SU-DHL-6 (cell line): ENCODE data around the gene FMNL3.

ENCODE experiments used
- H2AFZ ChIP-seq: fragments of 200-600 bp; sonication (generic); 2 replicates; pipeline ENCODE4 v1.6.1; 2014; ENCODE audit warnings: low read depth, mild to moderate bottlenecking, moderate library complexity, mixed read lengths, antibody characterized with exemption, low read length; ENCODE audit not compliant: severe bottlenecking
- H3F3A ChIP-seq: fragments of 200-600 bp; shearing (Covaris generic); 2 replicates; pipeline ENCODE4 v1.6.0; 2016; ENCODE audit warnings: antibody characterized with exemption, mild to moderate bottlenecking; ENCODE audit not compliant: insufficient read depth
- H3K27ac ChIP-seq: fragments of 200-600 bp; sonication (generic); 2 replicates; pipeline ENCODE4 v1.5.1; 2016; ENCODE audit warnings: low read depth, mild to moderate bottlenecking, low read length, moderate library complexity, mixed read lengths
- H3K27me3 ChIP-seq: fragments of 200-600 bp; sonication (generic), shearing (Covaris generic); 2 replicates; pipeline ENCODE4 v1.6.0; 2014; ENCODE audit warnings: mild to moderate bottlenecking, low read length
- H3K36me3 ChIP-seq: fragments of 200-600 bp; sonication (generic); 2 replicates; pipeline ENCODE4 v1.6.1; 2014; ENCODE audit warnings: mild to moderate bottlenecking, low read length, mixed read lengths
- H3K4me2 ChIP-seq: fragments of 300-600, 200-600 bp; shearing (Covaris generic), sonication (generic); 2 replicates; pipeline ENCODE4 v1.6.0; 2014; ENCODE audit warnings: low read length, low read depth, mild to moderate bottlenecking; ENCODE audit not compliant: poor library complexity, severe bottlenecking
- H3K4me3 ChIP-seq: fragments of 200-600 bp; sonication (generic); 2 replicates; pipeline ENCODE4 v1.5.1; 2014; ENCODE audit warnings: antibody characterized with exemption, low read length, mild to moderate bottlenecking, mixed read lengths; ENCODE audit not compliant: insufficient read depth, poor library complexity, severe bottlenecking
- H3K79me2 ChIP-seq: fragments of 200-600 bp; sonication (generic); 2 replicates; pipeline ENCODE4 v1.6.1; 2014; ENCODE audit warnings: mild to moderate bottlenecking, low read length, moderate library complexity; ENCODE audit not compliant: insufficient read depth
- H3K9ac ChIP-seq: fragments of 200-600 bp; sonication (generic); 2 replicates; pipeline ENCODE4 v1.7.0; 2014; ENCODE audit warnings: mild to moderate bottlenecking, low read length
- H3K9me2 ChIP-seq: fragments of 200-600 bp; sonication (generic); replicated peaks from 2 replicates; pipeline ENCODE4 v1.6.1; 2014; ENCODE audit warnings: low read length; ENCODE audit not compliant: insufficient read depth
- H3K9me3 ChIP-seq: fragments of 200-600 bp; sonication (generic); 2 replicates; pipeline ENCODE4 v1.6.1; 2014; ENCODE audit warnings: low read length, mixed read lengths; ENCODE audit not compliant: insufficient read depth
- H4K20me1 ChIP-seq: fragments of 200-600 bp; sonication (generic); 2 replicates; pipeline ENCODE4 v1.6.1; 2014; ENCODE audit warnings: low read depth, mild to moderate bottlenecking, antibody characterized with exemption, low read length, moderate library complexity, mixed read lengths
- EZH2phosphoT487 ChIP-seq: fragments of 200-600 bp; sonication (generic), shearing (Covaris generic); conservative IDR thresholded peaks from 2 replicates; pipeline ENCODE4 v1.6.1; 2018; ENCODE audit warnings: mild to moderate bottlenecking, antibody characterized with exemption, low read length, moderate library complexity, mixed read lengths
- TF ChIP-seq, protein P1 (sequence below): fragments of 200-600 bp; sonication (generic); IDR thresholded peaks from one replicate; pipeline ENCODE4 v1.5.1; 2017; ENCODE audit warnings: antibody characterized with exemption, mild to moderate bottlenecking, low read length, moderate library complexity; ENCODE audit not compliant: insufficient read depth, poor library complexity, severe bottlenecking

The FMNL3 gene

DNA sequence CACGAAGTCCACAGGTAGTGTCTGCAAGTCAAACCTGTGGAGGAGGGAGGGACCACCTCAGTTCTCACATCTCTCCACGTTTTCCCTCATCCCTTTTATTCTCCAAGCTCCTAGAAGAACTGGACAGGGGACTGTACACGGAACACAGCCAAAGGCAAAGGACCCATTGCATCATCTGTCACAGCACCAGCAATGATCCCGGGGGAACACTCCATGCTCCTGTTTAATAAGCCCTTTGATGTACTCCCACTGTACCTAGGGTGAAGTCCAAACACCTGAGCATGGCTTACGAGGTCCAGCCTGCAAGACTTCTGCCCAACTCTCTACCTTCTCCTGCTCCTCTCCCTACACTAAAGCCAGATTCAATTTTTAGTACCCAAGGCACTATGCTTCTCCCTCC, 57.3 kb downstream of the FMNL3 start:
- H4K20me1 ChIP-seq: no peaks in the 10 kb centered on the region
- H3K27me3 ChIP-seq: no peaks in the 10 kb centered on the region
- H3K36me3 ChIP-seq: no peaks in the 10 kb centered on the region
- TF ChIP-seq, protein P1, sequence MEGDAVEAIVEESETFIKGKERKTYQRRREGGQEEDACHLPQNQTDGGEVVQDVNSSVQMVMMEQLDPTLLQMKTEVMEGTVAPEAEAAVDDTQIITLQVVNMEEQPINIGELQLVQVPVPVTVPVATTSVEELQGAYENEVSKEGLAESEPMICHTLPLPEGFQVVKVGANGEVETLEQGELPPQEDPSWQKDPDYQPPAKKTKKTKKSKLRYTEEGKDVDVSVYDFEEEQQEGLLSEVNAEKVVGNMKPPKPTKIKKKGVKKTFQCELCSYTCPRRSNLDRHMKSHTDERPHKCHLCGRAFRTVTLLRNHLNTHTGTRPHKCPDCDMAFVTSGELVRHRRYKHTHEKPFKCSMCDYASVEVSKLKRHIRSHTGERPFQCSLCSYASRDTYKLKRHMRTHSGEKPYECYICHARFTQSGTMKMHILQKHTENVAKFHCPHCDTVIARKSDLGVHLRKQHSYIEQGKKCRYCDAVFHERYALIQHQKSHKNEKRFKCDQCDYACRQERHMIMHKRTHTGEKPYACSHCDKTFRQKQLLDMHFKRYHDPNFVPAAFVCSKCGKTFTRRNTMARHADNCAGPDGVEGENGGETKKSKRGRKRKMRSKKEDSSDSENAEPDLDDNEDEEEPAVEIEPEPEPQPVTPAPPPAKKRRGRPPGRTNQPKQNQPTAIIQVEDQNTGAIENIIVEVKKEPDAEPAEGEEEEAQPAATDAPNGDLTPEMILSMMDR: no peak
- no peak for TF ChIP-seq EZH2phosphoT487
- H2AFZ ChIP-seq: no peak overlapping the region
- no peak overlapping the region for H3K27ac ChIP-seq
- no peak overlapping the region for H3K4me3 ChIP-seq
- no peaks in the 10 kb centered on the region for H3K9me3 ChIP-seq
- H3K9ac ChIP-seq: no peak overlapping the region
- no peak overlapping the region for H3K4me2 ChIP-seq
- no peaks in the 10 kb centered on the region for H3F3A ChIP-seq
- H3K9me2 ChIP-seq: no peaks in the 10 kb centered on the region
- no peaks in the 10 kb centered on the region for H3K79me2 ChIP-seq

DNA sequence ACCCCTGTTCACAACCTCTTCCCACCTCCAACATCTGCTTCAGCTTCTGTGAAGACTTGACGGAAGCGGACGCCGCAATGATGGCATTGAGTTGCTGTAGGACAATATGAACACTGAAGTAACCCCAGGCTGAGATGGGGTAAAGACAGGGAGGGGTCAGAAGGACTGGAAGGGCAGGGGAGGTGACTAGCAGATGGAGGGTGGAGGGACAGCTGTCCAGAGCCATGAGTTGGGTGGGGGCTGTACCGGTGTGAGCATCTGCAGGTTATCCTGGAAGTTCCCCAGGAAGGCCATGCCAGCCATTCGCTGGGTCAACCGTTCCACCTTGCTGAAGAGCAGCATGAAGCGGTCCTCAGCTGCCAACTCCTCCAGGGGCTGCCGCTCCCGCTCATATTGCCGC, 57.8 kb downstream of the FMNL3 start:
- H3K27ac ChIP-seq: no peak overlapping the region
- TF ChIP-seq, protein P1: no peak
- no peak for TF ChIP-seq EZH2phosphoT487
- no peaks in the 10 kb centered on the region for H4K20me1 ChIP-seq
- no peaks in the 10 kb centered on the region for H3K79me2 ChIP-seq
- no peaks in the 10 kb centered on the region for H3K9me3 ChIP-seq
- H3K27me3 ChIP-seq: no peaks in the 10 kb centered on the region
- H3K9ac ChIP-seq: no peak overlapping the region
- H3K4me2 ChIP-seq: no peak overlapping the region
- H3K4me3 ChIP-seq: no peak overlapping the region
- no peaks in the 10 kb centered on the region for H3K36me3 ChIP-seq
- no peak overlapping the region for H2AFZ ChIP-seq
- H3K9me2 ChIP-seq: no peaks in the 10 kb centered on the region
- no peaks in the 10 kb centered on the region for H3F3A ChIP-seq

DNA sequence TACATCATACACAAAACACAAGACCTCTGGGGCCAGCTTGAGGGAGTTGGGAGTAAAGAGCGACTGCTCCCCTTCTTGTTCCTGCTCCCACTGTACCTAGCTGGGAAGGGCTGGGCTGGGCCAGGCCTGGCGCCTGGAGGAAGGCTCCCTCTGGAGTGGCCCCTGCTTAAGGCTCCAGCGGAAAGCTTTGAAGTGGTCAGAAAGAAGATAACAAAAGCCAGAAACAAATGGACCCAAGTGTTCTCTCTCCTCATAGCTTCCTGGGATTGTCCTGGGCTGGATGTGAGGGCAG, 58.5 kb downstream of the FMNL3 start:
- H3K27ac ChIP-seq: no peak overlapping the region
- no peak overlapping the region for H3K4me2 ChIP-seq
- H3K36me3 ChIP-seq: no peaks in the 10 kb centered on the region

More for the DNA sequence above, 58.5 kb downstream of the FMNL3 start:
- Histone ChIP-seq H3K4me3 (no peak overlapping the region), H3K9me3 (no peaks in the 10 kb centered on the region), H4K20me1 (no peaks in the 10 kb centered on the region), H3K27me3 (no peaks in the 10 kb centered on the region), H3K79me2 (no peaks in the 10 kb centered on the region), H2AFZ (no peak overlapping the region), H3K9ac (no peak overlapping the region), H3F3A (no peaks in the 10 kb centered on the region), H3K9me2 (no peaks in the 10 kb centered on the region)
- TF ChIP-seq, protein P1: no peak
- no peak for TF ChIP-seq EZH2phosphoT487
